Lower leg skin (tissue), 3 donors: ENCODE measurements around the gene SNX30.

Experiments
- POLR2A ChIP-seq, 2 donors: fragments of 450-650 bp; IDR thresholded peaks; one replicate each; pipeline ENCODE4 v1.6.1; 2016 to 2017; ENCODE audit warnings: antibody characterized with exemption in 2 of 2, mild to moderate bottlenecking in 1 of 2, moderate library complexity in 1 of 2
- TF ChIP-seq, protein P1 (sequence below), 3 donors: fragments of 450-650 bp; IDR thresholded peaks; one replicate each; pipeline ENCODE4 v1.5.1; 2016; ENCODE audit warnings: antibody characterized with exemption in 3 of 3, mild to moderate bottlenecking in 3 of 3, moderate library complexity in 2 of 3

DNA sequence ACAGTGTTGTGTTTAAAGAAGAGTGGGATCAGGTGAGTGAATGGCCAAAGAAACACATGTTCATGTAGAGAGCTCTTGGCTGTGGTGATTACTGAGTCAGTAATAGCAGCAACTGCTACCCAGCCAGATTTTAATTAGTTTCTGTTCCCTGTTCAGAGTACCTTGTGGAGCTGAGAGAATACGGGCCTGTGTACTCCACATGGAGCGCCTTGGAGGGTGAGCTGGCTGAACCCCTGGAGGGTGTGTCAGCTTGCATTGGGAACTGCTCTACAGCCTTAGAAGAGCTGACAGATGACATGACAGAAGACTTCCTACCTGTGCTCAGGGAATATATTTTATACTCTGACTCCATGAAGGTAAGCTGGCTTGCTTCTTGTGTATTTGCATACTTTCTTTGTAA lies 87.8 kb downstream of the SNX30 start:
- TF ChIP-seq, protein P1, sequence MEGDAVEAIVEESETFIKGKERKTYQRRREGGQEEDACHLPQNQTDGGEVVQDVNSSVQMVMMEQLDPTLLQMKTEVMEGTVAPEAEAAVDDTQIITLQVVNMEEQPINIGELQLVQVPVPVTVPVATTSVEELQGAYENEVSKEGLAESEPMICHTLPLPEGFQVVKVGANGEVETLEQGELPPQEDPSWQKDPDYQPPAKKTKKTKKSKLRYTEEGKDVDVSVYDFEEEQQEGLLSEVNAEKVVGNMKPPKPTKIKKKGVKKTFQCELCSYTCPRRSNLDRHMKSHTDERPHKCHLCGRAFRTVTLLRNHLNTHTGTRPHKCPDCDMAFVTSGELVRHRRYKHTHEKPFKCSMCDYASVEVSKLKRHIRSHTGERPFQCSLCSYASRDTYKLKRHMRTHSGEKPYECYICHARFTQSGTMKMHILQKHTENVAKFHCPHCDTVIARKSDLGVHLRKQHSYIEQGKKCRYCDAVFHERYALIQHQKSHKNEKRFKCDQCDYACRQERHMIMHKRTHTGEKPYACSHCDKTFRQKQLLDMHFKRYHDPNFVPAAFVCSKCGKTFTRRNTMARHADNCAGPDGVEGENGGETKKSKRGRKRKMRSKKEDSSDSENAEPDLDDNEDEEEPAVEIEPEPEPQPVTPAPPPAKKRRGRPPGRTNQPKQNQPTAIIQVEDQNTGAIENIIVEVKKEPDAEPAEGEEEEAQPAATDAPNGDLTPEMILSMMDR (IDR thresholded peaks at IDR 0.05) = no peak
- TF ChIP-seq POLR2A (IDR thresholded peaks at IDR 0.05) = no peak
